ENCODE results near the gene MLPH. TPM values are rescaled to one million over a fixed set of nuclear protein-coding genes. Genes with fewer than 3 reads are reported as not detected.

The MLPH gene
- total RNA-seq, 1 donor from 2014 or later, result 7.3 TPM

DNA sequence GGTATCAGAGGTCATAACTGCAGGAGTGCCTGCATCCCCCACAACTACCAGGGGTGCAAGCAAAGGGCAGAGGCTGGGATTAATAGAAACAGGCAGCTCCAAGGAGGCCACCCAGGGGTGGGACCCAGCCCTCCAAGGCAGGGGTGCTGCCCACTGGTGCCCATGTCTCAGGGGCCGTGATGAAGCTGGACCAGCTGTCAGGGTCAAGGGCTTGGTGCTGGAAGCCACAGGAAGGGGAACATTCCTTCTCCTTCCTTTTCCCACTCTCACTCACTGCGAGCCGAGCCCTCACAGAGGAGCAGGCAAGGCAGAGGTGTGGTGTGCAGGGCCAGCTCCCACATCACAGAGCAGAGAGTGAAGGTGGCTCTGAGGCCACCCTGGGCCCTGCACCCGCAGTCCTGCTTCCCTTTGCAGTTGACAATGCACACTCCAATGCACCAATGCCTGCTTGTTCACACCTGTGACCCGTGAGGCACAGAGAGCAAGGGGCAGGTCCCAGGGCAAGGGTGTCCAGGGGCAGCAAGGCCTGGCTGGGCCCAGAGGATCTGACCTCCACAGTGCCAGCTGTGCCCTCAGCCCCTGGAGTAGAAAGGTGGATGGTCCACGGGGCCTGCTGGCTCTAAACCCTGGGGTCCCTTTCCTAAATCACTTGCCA is 28.7 kb downstream of the MLPH start:
- DNase-seq (ENCODE audit: low spot score), result no peak

DNA sequence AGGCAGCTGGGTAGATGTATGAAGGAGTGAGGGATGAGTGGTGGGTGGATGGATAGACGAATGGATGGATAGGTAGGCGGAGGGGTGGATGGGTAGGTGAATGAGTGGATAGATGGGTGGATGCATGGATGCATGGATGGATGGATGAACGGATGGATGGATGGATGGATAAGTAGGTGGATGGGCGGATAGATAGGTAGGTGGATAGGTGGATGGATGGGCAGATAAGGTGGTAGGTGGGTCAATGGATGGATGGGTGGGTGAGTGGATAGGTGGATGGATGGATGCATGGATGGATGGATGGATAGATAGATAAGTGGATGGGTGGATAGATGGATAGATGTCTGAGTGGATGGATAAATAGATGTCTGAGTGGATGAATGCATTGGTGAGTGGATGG is 30.1 kb downstream of the MLPH start:
- no peak for DNase-seq (ENCODE audit: low spot score)

DNA sequence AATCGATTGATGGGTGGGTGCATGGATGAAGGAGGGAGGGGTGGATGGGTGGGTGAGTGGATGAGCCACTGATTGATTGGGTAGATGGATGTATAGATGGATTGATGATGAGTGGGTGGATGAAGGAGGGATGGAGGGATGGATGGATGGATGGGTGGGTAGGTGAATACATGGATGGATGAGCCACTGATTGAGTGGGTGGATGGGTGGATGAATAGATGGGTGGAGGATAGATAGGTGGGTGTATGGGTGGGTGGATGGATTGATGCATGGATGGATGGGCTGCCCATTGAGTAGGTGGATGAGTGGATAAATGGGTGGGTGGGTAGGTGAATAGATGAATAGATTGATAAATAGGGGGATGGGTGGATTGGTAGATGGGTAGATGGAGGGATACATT is 30.9 kb downstream of the MLPH start:
- DNase-seq (ENCODE audit: low spot score), result no peak

DNA sequence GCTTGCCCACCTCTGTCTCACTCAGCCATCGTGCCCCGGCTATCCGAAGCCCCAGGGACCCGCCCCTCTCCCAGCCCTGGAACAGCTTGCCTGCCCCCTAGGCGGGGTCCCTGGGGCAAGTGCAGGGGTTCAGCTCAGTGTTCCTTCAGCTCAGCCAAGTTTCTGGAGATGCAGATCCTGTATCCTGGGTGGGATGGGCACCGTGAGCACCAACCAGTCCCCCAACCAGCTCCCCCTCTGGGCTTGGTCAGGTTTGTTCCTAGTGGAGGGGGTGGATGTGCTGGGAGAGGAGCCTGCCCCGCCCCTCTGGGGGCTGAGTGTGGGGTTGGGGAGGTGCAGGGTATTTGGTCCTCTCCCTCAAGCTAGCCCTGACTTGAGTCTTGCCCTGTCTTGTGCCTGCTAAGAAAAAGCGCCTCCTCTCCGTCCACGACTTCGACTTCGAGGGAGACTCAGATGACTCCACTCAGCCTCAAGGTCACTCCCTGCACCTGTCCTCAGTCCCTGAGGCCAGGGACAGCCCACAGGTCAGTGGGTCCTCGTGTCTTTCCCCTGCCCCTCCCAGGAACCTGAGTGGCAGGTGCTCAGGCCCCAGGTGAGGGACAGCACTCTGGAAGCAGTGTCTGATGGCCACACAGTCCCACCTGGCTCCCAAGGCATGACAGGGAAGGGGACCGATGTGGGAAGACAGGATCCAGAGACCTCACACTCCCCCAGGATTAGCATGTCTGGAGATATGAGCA is 32.6 kb downstream of the MLPH start:
- no peak for DNase-seq (ENCODE audit: low spot score)

DNA sequence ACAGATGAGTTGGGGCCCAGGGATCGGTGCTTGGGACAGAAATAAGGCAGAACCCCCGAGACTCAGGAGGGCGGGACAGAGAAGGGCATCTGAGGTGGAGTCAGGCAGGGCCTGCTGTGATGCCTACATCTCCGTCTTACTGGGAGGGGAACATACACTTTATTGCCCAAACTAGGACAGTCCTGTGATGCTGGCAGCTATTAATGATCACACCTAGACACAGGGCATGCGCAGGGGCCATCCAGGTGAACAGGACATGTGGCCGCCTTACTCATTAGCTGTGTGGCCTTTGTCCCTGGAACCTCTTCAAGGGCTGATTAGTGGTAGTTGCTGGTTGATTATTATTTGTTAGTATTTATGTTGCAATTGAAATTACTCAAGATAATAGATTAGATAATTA is 33.2 kb downstream of the MLPH start:
- DNase-seq (ENCODE audit: low spot score), result no peak

DNA sequence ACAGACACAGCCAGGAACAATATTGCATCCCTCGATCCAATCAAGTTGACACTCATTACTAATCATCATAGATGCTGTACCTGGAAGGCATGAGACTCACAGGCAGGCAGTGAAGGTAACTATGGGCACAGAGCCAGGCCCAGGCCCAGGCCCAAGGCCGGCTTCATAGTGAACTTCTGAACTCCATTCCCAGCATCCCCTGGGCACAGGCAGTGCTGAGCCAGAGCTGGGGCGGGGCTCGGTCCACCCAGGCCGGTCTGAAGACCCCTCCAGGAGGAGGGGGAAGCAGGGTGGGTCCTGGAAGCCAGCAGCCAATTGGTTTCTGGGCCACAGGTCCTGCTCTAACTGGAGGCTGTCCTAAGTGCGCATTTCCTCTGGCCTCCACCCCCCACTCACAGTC is 37.6 kb downstream of the MLPH start:
- no peak for DNase-seq (ENCODE audit: low spot score)

DNA sequence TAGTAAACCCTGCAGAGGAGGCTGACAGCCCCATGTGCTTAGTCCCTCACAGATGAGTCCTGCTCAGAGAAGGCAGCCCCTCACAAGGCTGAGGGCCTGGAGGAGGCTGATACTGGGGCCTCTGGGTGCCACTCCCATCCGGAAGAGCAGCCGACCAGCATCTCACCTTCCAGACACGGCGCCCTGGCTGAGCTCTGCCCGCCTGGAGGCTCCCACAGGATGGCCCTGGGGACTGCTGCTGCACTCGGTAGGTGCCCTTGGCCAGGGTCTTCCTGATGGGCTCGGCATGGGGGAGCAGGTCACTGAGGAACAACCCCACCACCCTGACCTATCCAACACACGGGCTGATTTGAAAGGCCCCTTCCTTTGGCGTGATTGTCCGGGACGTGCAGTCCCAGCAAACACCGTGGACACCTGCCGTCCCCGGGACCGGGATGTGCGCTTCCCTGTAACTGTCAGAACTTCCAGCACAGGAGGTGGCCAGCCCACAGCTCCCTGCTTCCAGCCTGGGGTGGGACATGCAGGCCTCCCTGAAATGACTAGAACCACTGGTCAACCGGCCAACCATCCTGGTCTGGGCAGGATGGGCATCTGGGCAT is 38.6 kb downstream of the MLPH start:
- DNase-seq (ENCODE audit: low spot score), result no peak

DNA sequence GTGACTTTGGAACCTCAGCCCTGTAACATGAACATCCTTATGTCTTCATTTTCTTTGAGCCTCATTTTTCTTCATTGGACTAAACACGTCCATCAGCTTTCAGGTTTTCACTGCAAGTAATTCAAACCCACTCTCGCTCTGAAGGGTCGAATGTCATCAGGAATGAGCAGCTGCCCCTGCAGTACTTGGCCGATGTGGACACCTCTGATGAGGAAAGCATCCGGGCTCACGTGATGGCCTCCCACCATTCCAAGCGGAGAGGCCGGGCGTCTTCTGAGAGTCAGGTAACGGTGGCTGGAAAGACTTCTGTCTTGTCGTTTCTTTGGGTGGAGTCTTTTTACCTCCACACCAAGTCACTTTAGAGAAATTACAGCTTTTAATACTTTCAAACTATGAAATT is 40.2 kb downstream of the MLPH start:
- no peak for DNase-seq (ENCODE audit: low spot score)

DNA sequence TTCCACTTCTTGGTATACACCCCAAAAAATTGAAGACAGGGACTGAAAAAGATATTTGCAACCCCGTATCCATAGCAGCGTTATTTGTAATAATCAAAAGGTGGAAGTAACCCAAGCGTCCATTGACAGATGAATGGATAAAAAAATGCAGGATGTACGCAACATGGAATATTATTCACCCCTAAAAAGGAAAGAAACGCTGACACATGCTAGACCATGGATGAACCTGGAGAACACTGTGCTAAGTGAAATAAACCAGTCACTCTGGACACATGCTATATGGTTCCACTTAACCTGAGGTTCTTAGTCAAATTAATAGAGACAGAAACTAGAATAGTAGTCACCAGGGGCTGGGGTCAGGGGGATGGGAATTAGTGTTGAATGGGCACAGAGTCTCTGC is 40.7 kb downstream of the MLPH start:
- DNase-seq (ENCODE audit: low spot score), result no peak

DNA sequence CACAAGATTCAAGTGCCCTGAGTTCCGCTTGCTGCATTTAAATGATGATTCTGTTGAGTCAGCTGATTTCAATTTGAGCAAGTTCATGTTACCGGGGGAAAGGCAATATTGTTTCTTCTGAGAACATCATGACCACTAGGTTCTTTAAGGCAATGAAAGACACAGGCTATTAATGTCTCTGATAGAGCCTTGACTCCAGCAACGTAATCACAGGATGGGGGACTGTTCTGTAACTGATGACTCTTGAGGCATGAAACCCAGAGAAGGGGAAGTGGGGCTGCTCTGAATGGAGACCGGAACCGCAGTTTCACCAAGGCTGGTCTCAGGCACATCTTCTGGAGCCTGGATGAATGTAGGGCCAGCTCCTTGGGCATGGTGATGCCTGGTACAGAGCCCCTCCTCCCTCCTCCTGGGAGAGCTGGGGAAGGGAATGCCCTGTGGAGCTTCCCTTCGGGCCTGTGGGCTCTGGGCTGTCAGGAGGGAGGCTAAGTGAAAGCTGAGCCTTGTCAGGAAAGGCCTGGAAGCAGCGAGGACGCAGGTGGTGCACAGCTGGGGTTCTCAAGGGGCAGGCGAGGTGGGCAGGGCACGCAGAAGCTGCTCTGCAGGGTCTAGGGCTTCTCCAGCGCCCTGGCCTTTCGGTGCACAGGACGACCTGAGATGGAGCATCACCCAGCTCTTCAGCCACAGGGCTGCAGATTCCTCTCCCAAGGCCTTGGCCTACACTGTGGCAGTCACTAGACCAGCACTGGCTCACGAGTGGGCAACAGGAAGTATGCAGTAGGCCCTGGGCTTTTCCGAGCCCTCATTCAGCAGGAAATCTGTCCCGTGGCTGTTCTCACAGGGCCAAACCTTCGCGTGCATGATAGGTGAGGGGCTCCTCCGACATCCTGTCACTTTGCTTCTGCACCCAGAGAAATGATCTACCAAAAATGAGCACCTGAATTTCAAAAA is 42.7 kb downstream of the MLPH start:
- DNase-seq (ENCODE audit: low spot score), result no peak

DNA sequence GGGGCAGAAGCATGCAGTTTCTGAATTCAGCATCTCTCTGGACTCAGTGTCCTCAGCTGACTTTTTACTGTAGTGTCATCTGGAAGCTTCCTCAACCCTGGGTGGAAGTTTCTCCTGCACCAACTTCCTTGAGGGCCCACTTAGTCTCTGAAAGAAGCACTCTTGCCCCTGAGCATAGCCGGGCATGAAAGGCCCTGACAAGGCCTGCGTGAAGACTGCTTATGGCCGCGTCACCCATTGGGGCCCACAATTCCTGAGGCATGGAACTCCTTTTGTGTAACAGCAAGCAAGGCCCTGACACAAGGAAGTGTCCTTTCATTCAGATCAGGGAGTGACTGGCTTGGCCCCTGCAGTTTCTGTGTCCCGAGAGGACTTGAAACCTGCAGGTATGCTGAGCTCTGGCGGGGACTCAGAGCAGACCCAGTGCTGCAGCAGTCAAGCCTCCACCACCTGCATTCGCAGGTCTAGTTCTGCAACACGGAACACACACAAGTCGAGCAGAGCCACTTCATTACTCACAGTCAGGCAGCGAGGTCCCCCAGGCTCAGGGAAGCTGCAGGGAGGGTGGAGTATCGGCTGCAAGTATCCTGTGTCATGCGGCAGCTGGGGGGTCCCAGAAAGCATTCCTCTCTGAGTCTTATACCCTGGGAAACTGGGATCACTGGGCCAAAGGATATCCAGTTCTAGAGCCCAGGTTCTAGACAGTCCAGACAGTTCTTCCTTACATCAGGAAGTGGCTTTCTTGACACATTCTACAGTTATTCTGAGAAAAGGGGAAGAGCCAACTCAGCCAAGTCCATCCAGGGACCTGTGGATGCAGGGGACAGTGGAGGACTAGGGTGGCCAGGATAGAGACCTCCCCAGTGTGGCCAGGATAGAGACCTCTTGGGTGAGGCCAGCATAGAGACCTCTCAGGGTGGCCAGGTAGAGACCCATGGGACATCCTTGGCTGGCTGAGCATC is 43.7 kb downstream of the MLPH start:
- DNase-seq (ENCODE audit: low spot score), result no peak

DNA sequence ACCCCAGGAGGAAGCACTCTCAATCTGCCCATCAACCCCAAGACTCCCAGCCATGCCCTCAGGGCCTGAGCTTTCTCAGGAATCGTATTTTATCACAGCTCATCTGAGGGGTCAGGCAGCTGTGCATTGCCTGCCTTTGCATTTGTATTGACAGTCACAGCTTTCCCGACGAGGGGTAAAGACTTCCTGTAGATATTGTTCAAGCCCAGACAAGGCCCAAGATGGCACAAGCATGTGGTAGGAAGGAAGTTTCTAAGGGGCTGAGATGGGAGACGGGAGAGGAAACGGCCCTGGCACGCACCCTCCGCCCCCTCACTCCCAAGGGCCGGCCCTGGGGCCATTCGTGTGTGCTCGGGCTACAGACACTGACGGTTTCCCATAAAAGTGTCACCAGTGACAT is 45.1 kb downstream of the MLPH start:
- DNase-seq (ENCODE audit: low spot score), result no peak

DNA sequence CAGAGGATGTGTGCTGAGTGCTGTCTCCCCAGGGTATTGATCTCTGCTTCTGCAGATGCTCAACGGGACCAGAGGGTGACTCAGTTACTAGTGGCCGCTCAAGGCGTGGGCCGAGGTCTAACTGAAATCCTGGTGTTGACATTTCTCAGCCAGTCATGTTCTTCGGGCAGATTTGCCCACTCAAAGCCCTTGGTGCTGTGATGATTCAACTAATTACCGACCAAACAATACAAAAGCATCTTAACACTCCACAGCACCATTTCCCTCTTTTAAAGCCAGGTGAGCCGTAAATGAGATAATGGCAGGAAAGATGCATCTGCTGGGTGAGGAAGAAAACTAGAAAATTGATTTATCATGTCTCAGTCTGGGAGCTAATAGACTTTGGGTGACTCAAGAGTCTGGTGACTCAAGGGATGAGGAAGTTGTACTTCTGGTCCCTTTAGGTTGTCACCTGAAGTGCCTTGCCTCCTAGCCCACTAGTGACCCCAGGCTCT is 46.7 kb downstream of the MLPH start:
- DNase-seq (ENCODE audit: low spot score), result no peak

DNA sequence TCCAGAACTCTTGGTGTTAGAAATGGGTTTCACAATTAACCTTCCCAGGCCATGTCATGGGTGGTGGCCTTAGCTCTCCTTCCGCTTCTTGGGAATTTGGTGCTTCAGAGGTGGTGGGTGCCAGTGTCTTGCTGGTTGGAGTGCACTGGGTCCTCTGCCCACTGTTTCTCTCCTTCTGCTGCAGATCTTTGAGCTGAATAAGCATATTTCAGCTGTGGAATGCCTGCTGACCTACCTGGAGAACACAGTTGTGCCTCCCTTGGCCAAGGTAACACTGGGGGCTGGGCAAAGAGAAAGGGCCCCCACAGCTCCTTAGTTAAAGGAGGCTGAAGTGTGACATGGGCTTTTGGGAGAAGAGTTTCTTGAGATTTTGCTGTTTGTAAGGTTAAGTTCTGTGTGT is 47.3 kb downstream of the MLPH start:
- no peak for DNase-seq (ENCODE audit: low spot score)

DNA sequence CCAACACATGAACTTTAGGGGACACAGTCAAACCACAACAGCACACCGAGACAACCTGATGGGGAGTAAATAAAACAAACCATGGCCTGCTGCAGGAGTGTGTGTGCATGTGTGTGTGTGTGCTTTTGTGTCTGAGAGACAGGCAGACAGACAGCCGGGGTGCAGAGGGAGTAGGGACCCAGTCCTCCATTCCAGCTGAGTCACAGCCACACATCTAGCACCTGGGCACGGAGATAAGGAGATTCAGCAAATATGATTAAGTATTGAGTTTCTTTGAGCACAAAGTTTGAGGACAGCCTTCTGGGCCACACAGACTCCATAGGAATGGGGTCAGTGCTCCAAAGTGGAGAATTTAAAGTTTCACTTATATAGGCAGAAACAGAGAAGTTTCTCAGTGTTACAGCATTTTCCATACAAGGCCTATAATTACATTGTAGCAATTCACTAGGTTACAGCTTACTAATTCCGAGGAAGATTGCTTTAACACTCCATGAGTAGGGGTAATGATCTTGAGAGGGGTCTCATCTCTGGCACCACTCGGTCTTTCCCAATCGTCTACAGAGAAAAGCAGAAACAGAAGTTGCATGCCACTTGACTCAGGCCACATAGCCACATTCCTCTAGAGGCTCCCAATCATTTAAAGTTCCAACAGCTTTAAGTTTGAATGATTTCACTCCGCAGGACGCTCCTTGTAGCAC is 48.5 kb downstream of the MLPH start:
- DNase-seq (ENCODE audit: low spot score), result no peak

DNA sequence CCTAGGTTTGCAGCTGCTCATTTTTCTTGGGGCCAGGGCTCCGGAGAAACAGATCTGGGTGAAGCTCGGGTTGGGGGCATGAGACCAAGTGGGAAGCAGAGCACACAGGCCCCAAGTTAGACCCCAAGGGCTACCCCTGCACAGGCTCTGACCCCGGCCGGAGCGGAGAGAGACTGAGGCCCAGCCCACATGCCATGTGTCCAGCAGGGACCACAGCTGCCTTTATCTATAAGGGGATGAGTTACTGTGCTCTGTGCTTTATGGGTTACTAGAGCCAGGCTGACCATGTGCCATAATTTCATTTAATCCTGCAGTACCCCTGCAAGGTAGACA is 49.0 kb downstream of the MLPH start:
- DNase-seq (ENCODE audit: low spot score), result no peak

DNA sequence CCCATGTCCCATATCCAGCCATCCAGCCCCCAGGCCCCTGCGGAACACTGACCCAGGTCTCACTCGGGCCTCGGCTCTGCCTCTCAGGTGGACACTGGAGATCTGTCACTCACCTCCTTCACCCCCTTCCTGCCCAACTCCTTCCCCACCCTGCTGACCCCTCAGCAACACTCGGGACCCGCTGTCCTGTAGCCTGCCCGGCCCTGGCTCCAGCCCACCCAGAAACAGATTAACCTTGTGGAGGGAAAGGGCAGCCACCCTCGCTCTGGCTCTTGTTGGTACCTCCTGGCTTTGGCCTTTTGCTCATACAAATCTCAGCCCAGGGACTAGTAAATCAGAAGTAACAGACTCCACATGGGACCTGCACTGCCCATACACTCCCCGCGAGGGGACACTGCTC is 49.6 kb downstream of the MLPH start:
- DNase-seq (ENCODE audit: low spot score), result no peak

DNA sequence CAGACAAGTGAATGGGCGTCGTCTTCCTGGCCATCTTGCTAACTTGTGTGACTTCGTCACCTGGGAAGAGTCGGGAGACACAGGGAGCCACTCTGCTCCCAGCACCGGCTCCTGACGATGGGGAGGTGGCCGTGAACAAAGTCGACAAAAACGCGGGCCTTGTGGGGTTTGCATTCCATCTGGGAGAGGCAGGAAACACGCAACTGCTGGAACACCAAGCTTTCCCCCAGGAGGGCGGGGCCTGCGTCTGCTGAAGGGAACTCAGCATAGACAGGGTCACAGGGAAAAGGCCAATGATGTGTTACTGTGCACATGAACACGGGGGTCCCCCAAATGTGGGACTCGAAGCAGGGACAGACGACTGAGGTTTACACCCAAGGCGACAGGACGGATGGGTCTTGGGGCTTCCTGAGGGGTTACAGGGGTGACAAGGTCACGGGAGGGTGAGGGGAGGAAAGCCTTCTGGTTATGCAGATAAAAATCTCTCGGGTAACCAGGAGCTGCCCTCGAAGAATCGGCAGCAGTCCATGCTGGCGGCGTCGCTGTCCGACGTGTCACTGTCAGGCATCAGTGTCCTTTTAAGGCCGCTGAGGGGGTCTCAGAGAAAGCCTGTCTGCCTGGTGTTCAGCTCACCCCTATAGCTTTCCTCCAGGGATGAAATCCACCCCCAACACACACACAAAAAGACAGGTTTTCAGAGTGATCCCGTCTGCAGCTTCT is 51.1 kb downstream of the MLPH start:
- no peak for DNase-seq (ENCODE audit: low spot score)

DNA sequence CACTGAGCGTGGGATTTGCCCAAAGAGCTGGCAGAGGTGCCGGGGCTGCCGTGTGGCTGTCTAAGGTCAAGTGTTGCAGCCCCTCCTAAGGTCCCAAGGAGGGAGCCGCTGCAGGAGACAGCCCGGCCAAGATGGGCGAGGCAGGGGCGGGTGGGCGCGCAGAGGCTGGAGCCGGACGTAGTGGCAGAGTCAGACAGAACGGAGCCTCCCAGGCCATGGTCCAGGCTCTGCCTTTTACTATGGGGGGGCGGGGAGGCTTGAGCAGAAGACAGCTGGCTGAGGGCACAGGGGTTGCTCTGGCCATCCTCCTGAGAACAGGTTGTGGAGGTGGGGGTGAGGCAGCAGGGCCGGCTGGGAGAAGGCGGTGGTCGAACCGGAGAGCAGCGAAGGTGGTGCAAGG is 51.9 kb downstream of the MLPH start:
- DNase-seq (ENCODE audit: low spot score), result no peak
